Measurements from ENCODE around the gene UBE2V1.

DNA sequence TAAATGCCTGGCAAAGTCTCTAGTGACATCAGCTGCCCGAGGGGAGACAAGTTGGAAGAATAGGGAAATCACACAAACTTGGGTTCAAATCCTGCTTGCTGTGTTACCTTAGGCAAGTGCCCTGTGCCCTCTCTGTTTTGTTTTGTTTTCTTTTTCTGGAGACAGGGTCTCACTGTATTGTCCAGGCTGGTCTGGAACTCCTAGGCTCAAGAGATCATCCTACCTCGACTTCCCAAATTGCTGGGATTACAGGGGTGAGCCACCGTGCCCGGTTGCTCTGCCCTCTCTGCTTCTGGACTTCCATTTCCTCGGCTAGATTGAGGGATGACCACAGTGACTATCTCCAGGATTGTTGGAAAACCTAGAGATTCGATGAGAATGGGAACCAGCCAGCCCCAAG is 74.8 kb downstream of the UBE2V1 start:
- TF ChIP-seq CTCF (IDR thresholded peaks at IDR 0.05) (no peak), ZFX (IDR thresholded peaks at IDR 0.05; ENCODE audit: borderline replicate concordance) (no peak)
